GM21367 (cell line): ENCODE results near the gene SHISA5.
"Not testable (repeated sequence)": the region's sequence is repeated elsewhere in the genome, so short reads cannot be mapped to it uniquely, and the experiment has no call there.

ENCODE experiments used
- ATAC-seq: cut with Tn5 transposase; IDR thresholded peaks from one replicate; pipeline ENCODE4 v1.9.1; 2021; ENCODE audit not compliant: unreplicated experiment

The SHISA5 gene

GRCh38 chr3:48521635-48522034, 17.7 kb upstream of the SHISA5 start:
- no peak for ATAC-seq

- ATAC-seq: no peak
Observed at GRCh38 chr3:48519277-48519643, 15.3 kb upstream of the SHISA5 start.

GRCh38 chr3:48518638-48519276, 14.8 kb upstream of the SHISA5 start:
- ATAC-seq: no peak

GRCh38 chr3:48518069-48518468, 14.1 kb upstream of the SHISA5 start:
- no peak for ATAC-seq

- no peak for ATAC-seq
Observed at GRCh38 chr3:48516571-48516970, 12.6 kb upstream of the SHISA5 start.

- no peak for ATAC-seq
Observed at GRCh38 chr3:48514431-48515227, 10.7 kb upstream of the SHISA5 start.

- no peak for ATAC-seq
Observed at GRCh38 chr3:48511551-48511950, 7.6 kb upstream of the SHISA5 start.

- no peak for ATAC-seq
Observed at GRCh38 chr3:48507256-48508061, 3.5 kb upstream of the SHISA5 start.

- ATAC-seq: no peak
Observed at GRCh38 chr3:48505968-48506504, 2.1 kb upstream of the SHISA5 start.

- no peak for ATAC-seq
Observed at GRCh38 chr3:48505146-48505545, 1.2 kb upstream of the SHISA5 start.

- ATAC-seq: no peak
Observed at GRCh38 chr3:48503401-48504050, 448 bp downstream of the SHISA5 start.

- ATAC-seq: no peak
Observed at GRCh38 chr3:48502728-48503168, 1.2 kb downstream of the SHISA5 start.

- ATAC-seq: no peak
Observed at GRCh38 chr3:48502121-48502520, 1.9 kb downstream of the SHISA5 start.

GRCh38 chr3:48501196-48501595, 2.8 kb downstream of the SHISA5 start:
- no peak for ATAC-seq

GRCh38 chr3:48500656-48501055, 3.3 kb downstream of the SHISA5 start:
- no peak for ATAC-seq

GRCh38 chr3:48493203-48493501, 10.8 kb downstream of the SHISA5 start:
- ATAC-seq: no peak

- ATAC-seq: no peak
Observed at GRCh38 chr3:48492461-48493202, 11.3 kb downstream of the SHISA5 start.

- ATAC-seq: no peak
Observed at GRCh38 chr3:48486952-48487351, 17.0 kb downstream of the SHISA5 start.

- not testable (repeated sequence) for ATAC-seq
Observed at GRCh38 chr3:48482822-48483221, 21.2 kb downstream of the SHISA5 start.

GRCh38 chr3:48480891-48481290, 23.1 kb downstream of the SHISA5 start:
- ATAC-seq: not testable (repeated sequence)
